ENCODE measurements around the gene SHOC1.
"Not testable (repeated sequence)": the region's sequence is repeated elsewhere in the genome, so short reads cannot be mapped to it uniquely, and the experiment has no call there.

Gene SHOC1

GRCh38 chr9:111805830-111806241 is 11.1 kb upstream of the SHOC1 start:
- in situ Hi-C loops (cut with MboI; ENCODE audit: low sequenced_read_pairs), result no loop called here

- in situ Hi-C loops (cut with MboI; ENCODE audit: low sequenced_read_pairs), result no loop called here
Measured at GRCh38 chr9:111805262-111805661, 10.5 kb upstream of the SHOC1 start.

- in situ Hi-C loops (cut with MboI; ENCODE audit: low sequenced_read_pairs), result no loop called here
Measured at GRCh38 chr9:111804636-111805035, 9.9 kb upstream of the SHOC1 start.

GRCh38 chr9:111803924-111804323 is 9.2 kb upstream of the SHOC1 start:
- in situ Hi-C loops (cut with MboI; ENCODE audit: low sequenced_read_pairs), result no loop called here

GRCh38 chr9:111799915-111800526 is 5.3 kb upstream of the SHOC1 start:
- in situ Hi-C loops (cut with MboI; ENCODE audit: low sequenced_read_pairs), result no loop called here

GRCh38 chr9:111799506-111799905 is 4.8 kb upstream of the SHOC1 start:
- in situ Hi-C loops (cut with MboI; ENCODE audit: low sequenced_read_pairs), result no loop called here

GRCh38 chr9:111798786-111799185 is 4.0 kb upstream of the SHOC1 start:
- in situ Hi-C loops (cut with MboI; ENCODE audit: low sequenced_read_pairs), result no loop called here

- in situ Hi-C loops (cut with MboI; ENCODE audit: low sequenced_read_pairs), result no loop called here
Measured at GRCh38 chr9:111795557-111795839, 761 bp upstream of the SHOC1 start.

GRCh38 chr9:111791821-111792220 is 2.9 kb downstream of the SHOC1 start:
- in situ Hi-C loops (cut with MboI; ENCODE audit: low sequenced_read_pairs), result not testable (repeated sequence)

- in situ Hi-C loops (cut with MboI; ENCODE audit: low sequenced_read_pairs), result no loop called here
Measured at GRCh38 chr9:111789881-111790280, 4.9 kb downstream of the SHOC1 start.

- in situ Hi-C loops (cut with MboI; ENCODE audit: low sequenced_read_pairs), result no loop called here
Measured at GRCh38 chr9:111783857-111784256, 10.9 kb downstream of the SHOC1 start.

GRCh38 chr9:111783424-111783823 is 11.3 kb downstream of the SHOC1 start:
- in situ Hi-C loops (cut with MboI; ENCODE audit: low sequenced_read_pairs), result no loop called here

GRCh38 chr9:111766066-111766465 is 28.7 kb downstream of the SHOC1 start:
- in situ Hi-C loops (cut with MboI; ENCODE audit: low sequenced_read_pairs), result loop anchor here (10.0 to 25.0 kb wide), 2 partner anchors 309 to 596 kb away; no protein-coding TSS in a partner anchor

GRCh38 chr9:111762556-111762955 is 32.2 kb downstream of the SHOC1 start:
- in situ Hi-C loops (cut with MboI; ENCODE audit: low sequenced_read_pairs), result loop anchor here (10.0 to 25.0 kb wide), 2 partner anchors 312 to 600 kb away; no protein-coding TSS in a partner anchor

- in situ Hi-C loops (cut with MboI; ENCODE audit: low sequenced_read_pairs), result loop anchor here (10.0 to 25.0 kb wide), 2 partner anchors 315 to 602 kb away; no protein-coding TSS in a partner anchor
Measured at GRCh38 chr9:111759762-111760639, 34.7 kb downstream of the SHOC1 start.

GRCh38 chr9:111754800-111755199 is 39.9 kb downstream of the SHOC1 start:
- in situ Hi-C loops (cut with MboI; ENCODE audit: low sequenced_read_pairs), result loop anchor here (25.0 kb wide), 1 partner anchor 608 kb away; no protein-coding TSS in a partner anchor

- in situ Hi-C loops (cut with MboI; ENCODE audit: low sequenced_read_pairs), result loop anchor here (25.0 kb wide), 1 partner anchor 610 kb away; no protein-coding TSS in a partner anchor
Measured at GRCh38 chr9:111752455-111752854, 42.3 kb downstream of the SHOC1 start.

Data from HL-60/S4 treated with retinoic acid at 250 ng/mL for 4 days and 3 days (cell line).